MCF 10A (cell line): ENCODE data around the gene SLC32A1. TPM values are rescaled to one million over a fixed set of nuclear protein-coding genes. Genes with fewer than 3 reads are reported as not detected.

Source experiments
- BruUV-seq: library from RNA; stranded (reverse); fragments of 400-500 nt; replicated peaks from 2 replicates; lab custom pipeline; 2021; lab: Mats Ljungman, UMichigan
- CTCF ChIA-PET: fragments of 300-600 bp; sonication (Branson Sonifier 250); formaldehyde crosslinking; extraction: SDS; loops from one replicate; lab custom pipeline; 2021; ENCODE audit warnings: antibody characterized with exemption, inconsistent platforms; lab: Yijun Ruan, JAX
- POLR2A ChIA-PET: fragments of 300-600, 350-650 bp; sonication (Branson Sonifier 250); formaldehyde crosslinking; extraction: SDS; loops from one replicate; lab custom pipeline; 2020; ENCODE audit warnings: antibody characterized with exemption, inconsistent platforms; lab: Yijun Ruan, JAX
- DNase-seq: peaks from one replicate; pipeline ENCODE4 v3.0.0-alpha.2; 2018; ENCODE audit not compliant: unreplicated experiment
- H3K27ac Mint-ChIP-seq: one replicate; pipeline ENCODE4 v1.8.0; 2022; ENCODE audit warnings: mild to moderate bottlenecking, low read depth, mixed read lengths; ENCODE audit not compliant: unreplicated experiment
- H3K27me3 Mint-ChIP-seq: one replicate; pipeline ENCODE4 v1.8.0; 2022; ENCODE audit warnings: mixed read lengths; ENCODE audit not compliant: insufficient read depth, unreplicated experiment
- H3K36me3 Mint-ChIP-seq: one replicate; pipeline ENCODE4 v1.8.0; 2022; ENCODE audit warnings: mild to moderate bottlenecking, moderate library complexity, mixed read lengths; ENCODE audit not compliant: insufficient read depth, unreplicated experiment
- H3K4me1 Mint-ChIP-seq: one replicate; pipeline ENCODE4 v1.8.0; 2022; ENCODE audit warnings: mixed read lengths; ENCODE audit not compliant: insufficient read depth, unreplicated experiment
- H3K4me3 Mint-ChIP-seq: one replicate; pipeline ENCODE4 v1.8.0; 2022; ENCODE audit warnings: mild to moderate bottlenecking, moderate library complexity, mixed read lengths; ENCODE audit not compliant: unreplicated experiment
- H3K9me3 Mint-ChIP-seq: one replicate; pipeline ENCODE4 v1.8.0; 2022; ENCODE audit warnings: mixed read lengths; ENCODE audit not compliant: unreplicated experiment
- intact Hi-C: fragments of 100-400 bp; cut with micrococcal nuclease; formaldehyde crosslinking; loops from 2 replicates; pipeline ENCODE4 v1.14.1; 2022
- total RNA-seq: library from RNA; stranded (reverse); gene quantifications from 2 replicates; pipeline ENCODE4 v1.2.3, GENCODE V29; 2022
- TF ChIP-seq, protein P1 (sequence below): fragments of 200-600 bp; IDR thresholded peaks from one replicate; pipeline ENCODE4 v1.8.0; 2022; ENCODE audit warnings: antibody characterized with exemption, mild to moderate bottlenecking; ENCODE audit not compliant: unreplicated experiment

Gene SLC32A1
- total RNA-seq, 1 experiment from 2014 or later, result not detected

- Mint-ChIP-seq H3K36me3 (no peaks in the 10 kb centered on the region), H3K4me1 (no peaks in the 10 kb centered on the region), H3K27me3 (peaks cover 39% of the 10 kb centered on the region), H3K4me3 (no peak overlapping the region), H3K27ac (no peak overlapping the region), H3K9me3 (no peaks in the 10 kb centered on the region)
- intact Hi-C loops, result no loop called here
- DNase-seq, result no peak
- POLR2A ChIA-PET, result no interaction called here
- TF ChIP-seq, protein P1, sequence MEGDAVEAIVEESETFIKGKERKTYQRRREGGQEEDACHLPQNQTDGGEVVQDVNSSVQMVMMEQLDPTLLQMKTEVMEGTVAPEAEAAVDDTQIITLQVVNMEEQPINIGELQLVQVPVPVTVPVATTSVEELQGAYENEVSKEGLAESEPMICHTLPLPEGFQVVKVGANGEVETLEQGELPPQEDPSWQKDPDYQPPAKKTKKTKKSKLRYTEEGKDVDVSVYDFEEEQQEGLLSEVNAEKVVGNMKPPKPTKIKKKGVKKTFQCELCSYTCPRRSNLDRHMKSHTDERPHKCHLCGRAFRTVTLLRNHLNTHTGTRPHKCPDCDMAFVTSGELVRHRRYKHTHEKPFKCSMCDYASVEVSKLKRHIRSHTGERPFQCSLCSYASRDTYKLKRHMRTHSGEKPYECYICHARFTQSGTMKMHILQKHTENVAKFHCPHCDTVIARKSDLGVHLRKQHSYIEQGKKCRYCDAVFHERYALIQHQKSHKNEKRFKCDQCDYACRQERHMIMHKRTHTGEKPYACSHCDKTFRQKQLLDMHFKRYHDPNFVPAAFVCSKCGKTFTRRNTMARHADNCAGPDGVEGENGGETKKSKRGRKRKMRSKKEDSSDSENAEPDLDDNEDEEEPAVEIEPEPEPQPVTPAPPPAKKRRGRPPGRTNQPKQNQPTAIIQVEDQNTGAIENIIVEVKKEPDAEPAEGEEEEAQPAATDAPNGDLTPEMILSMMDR, result no peak
- BruUV-seq, result no TSS peak
- CTCF ChIA-PET, result interaction anchor here (0.7 kb wide), 1 partner anchor 196 kb away, joined by 4 read pairs; no protein-coding TSS in a partner anchor
These were observed 23.4 kb upstream of the SLC32A1 start for GRCh38 chr20:38700926-38701325.

DNA sequence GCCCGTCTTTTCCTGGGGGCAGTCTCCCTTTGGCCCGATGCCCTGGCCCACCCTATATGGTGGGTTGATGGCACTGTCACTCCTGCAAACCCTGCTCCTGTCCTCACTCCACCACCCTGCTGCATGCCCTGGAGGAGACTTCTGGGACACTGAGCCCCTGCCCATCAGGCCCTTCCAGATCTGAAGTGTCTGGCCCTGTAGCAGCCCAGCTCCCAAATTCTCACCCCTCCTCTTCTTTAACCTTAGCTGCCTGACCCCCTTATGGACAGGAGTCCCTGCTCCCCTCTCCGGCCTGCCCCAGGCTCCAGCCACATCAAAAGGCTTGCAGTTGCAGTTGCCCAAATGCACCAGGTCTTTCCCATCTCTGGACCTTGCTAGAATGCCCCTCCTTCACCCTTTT, 20.8 kb upstream of the SLC32A1 start:
- Mint-ChIP-seq H3K27me3 (peaks cover 45% of the 10 kb centered on the region), H3K9me3 (no peaks in the 10 kb centered on the region), H3K27ac (no peak overlapping the region), H3K36me3 (no peaks in the 10 kb centered on the region), H3K4me1 (no peaks in the 10 kb centered on the region), H3K4me3 (no peak overlapping the region)
- intact Hi-C loops, result no loop called here
- no TSS peak for BruUV-seq
- TF ChIP-seq, protein P1, result no peak
- ChIA-PET CTCF (interaction anchor here (0.7 to 1.1 kb wide), 2 partner anchors 54 to 190 kb away, joined by 3 to 4 read pairs; no protein-coding TSS in a partner anchor), POLR2A (no interaction called here)
- DNase-seq, result no peak

DNA sequence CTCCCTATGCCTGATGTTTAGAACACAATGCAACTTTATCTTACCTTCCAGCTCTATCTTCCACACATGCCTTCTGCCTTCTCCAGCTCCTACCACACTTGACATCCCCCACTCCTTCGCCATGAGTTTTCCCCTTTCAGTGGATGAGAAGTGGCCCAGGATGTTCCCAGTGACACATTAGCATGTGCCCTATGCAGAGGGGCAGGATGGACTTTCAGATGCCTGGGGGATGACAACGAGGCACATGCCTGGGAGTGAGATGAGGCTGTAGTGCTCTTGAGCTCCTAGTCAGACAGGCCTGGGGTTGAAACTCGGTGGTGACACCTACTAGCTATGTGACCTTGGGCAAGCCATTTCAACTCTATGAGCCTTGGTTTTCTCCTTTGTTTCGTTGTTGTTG, 20.1 kb upstream of the SLC32A1 start:
- TF ChIP-seq, protein P1, result no peak
- Mint-ChIP-seq H3K4me1 (no peaks in the 10 kb centered on the region), H3K27me3 (peaks cover 51% of the 10 kb centered on the region), H3K36me3 (no peaks in the 10 kb centered on the region), H3K27ac (no peak overlapping the region), H3K9me3 (no peaks in the 10 kb centered on the region), H3K4me3 (no peak overlapping the region)
- intact Hi-C loops, result no loop called here
- POLR2A ChIA-PET, result no interaction called here
- BruUV-seq, result no TSS peak
- CTCF ChIA-PET, result interaction anchor here (1.0 to 1.1 kb wide), 2 partner anchors 27 to 54 kb away, joined by 3 read pairs; no protein-coding TSS in a partner anchor
- DNase-seq, result no peak

- Mint-ChIP-seq H3K36me3 (no peaks in the 10 kb centered on the region), H3K27me3 (peaks cover 54% of the 10 kb centered on the region), H3K9me3 (no peaks in the 10 kb centered on the region), H3K27ac (no peak overlapping the region), H3K4me3 (no peak overlapping the region), H3K4me1 (no peaks in the 10 kb centered on the region)
- ChIA-PET POLR2A (no interaction called here), CTCF (no interaction called here)
- intact Hi-C loops, result no loop called here
- TF ChIP-seq, protein P1, result no peak
- no TSS peak for BruUV-seq
- DNase-seq, result no peak
These were observed 17.8 kb upstream of the SLC32A1 start for GRCh38 chr20:38706509-38706908.
